Prostate gland (tissue), 2 donors: ENCODE results near the gene ESPN.

Experiments
- CTCF ChIP-seq, 4 experiments: fragments of 200-600 bp in 2 of 4; fragments of 450-650 bp in 2 of 4; sonication (generic) in 2 of 4; IDR thresholded peaks; 1 replicate in 3 of 4; 2 replicates in 1 of 4; pipeline ENCODE4 v1.5.1; 2016 to 2019; ENCODE audit warnings: antibody characterized with exemption in 4 of 4, mild to moderate bottlenecking in 2 of 4, moderate library complexity in 2 of 4
- POLR2AphosphoS5 ChIP-seq: sonication (generic); formaldehyde crosslinking; IDR thresholded peaks from one replicate; pipeline ENCODE4 v1.6.1; 2017; ENCODE audit warnings: antibody characterized with exemption

GRCh38 chr1:6378096-6378746 lies 46.4 kb upstream of the ESPN start:
- TF ChIP-seq CTCF (IDR thresholded peaks at IDR 0.05) (no peak), POLR2AphosphoS5 (no peak)
